ENCODE measurements around the gene TNRC6B.

TNRC6B gene

DNA sequence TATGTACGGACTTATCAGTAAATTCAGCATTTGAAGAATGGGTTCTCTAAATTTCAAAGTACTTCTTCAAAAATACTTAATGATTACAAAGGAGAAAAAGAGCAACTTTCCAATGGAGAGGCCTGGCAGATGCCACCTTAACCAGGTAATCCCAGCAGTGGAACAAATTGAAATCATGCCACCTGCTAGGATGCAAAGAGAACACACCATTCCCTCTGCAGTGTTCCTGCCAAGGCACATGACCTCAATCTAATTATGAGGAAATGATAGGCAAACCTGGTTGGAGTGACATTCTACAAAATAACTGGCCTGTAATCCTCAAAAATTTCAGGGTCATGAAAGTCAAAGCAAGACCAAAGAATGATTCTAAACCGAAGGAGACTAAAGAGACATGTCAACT is 21.5 kb downstream of the TNRC6B start:
- TF ChIP-seq GATA2 (IDR thresholded peaks at IDR 0.05; ENCODE audit: low read depth, low read length) (no peak), GATA3 (IDR thresholded peaks at IDR 0.05; ENCODE audit: low read depth, low read length) (no peak)

DNA sequence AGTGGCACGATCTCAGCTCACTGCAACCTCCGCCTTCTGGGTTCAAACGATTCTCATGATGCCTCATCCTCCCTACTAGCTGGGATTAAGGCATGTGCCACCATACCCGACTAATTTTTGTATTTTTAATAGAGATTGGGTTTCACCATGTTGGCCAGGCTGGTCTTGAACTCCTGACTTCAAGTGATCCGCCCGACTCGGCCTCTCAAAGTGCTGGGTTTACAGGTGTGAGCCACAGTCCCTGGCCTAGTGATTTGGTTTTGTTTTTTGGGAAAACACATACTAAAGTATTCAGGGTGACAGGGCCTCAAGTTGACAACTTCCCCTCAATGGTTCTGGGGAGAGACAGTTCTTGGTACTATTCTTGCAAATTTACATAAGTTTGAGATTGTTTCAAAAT is 22.1 kb downstream of the TNRC6B start:
- TF ChIP-seq GATA2 (IDR thresholded peaks at IDR 0.05; ENCODE audit: low read depth, low read length) (no peak), GATA3 (IDR thresholded peaks at IDR 0.05; ENCODE audit: low read depth, low read length) (no peak)

DNA sequence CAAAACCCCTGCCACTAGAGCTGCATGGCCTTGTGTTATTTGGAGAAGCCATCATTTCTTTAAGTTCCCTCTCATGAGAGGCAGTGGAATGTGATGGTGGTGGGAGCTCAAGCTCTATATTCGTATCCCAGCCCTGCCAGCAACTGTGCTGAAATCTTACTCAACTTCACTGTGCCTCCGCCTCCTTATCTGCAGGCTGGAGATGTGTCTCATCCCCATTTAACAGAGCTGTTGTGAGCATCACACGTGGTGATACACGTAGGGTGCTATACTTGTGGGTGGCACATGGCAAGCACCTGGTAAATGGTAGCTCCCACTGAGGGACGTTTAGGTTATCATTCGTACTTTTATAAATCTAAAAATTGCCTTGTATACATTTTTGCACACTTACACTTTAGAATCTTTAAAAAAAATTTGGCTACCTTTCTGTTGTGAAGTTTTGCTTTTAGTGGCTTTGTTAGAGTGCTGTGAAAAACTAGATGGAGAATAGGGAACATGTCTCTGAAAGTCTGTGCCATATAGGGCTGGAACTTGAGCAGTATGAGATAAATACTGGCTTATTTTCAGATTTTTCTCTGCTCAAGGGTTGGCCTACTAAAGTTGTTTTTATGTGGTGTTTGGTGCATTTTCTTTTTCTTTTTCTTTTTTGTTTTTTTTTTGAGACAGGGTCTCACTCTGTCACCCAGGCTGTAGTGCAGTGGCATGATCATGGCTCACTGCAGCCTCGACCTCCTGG is 23.2 kb downstream of the TNRC6B start:
- TF ChIP-seq GATA2 (IDR thresholded peaks at IDR 0.05; ENCODE audit: low read depth, low read length) (no peak), GATA3 (IDR thresholded peaks at IDR 0.05; ENCODE audit: low read depth, low read length) (no peak)

DNA sequence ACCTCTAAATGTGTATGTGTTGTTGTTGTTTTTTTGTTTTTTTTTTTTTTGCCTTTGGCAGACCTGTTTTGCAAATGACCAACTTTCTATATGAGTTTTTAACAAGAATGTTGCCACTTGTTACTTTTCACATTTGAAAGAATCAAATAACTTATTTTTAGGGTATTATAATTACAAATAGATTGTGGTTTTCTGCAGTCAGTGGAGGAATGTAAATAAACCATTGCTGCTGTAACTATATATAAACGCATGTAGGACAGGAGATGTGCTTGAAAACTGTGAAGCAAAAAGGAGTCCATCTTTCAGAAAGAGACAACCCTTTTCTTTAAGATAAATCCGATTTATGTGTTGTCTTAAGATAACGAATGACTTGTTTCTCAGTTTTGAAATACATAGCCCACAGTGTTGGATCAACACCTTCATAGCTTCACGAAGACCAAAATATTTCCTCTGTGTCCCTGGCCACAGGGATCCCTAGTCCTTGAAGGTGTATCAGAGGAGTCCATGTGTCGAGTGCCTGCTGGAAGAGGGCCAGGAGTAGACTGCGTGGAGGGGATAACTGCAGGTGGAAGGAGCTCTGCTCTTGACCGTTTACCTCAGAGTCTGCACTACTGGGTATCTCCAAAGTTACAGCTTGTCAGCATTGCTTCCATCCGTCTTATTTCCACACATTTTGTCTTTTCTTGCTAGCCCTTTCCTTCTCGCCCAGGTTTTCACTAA is 24.7 kb downstream of the TNRC6B start:
- no peak for TF ChIP-seq GATA2 (IDR thresholded peaks at IDR 0.05; ENCODE audit: low read depth, low read length)
- TF ChIP-seq GATA3 (IDR thresholded peaks at IDR 0.05; ENCODE audit: low read depth, low read length) = no peak

DNA sequence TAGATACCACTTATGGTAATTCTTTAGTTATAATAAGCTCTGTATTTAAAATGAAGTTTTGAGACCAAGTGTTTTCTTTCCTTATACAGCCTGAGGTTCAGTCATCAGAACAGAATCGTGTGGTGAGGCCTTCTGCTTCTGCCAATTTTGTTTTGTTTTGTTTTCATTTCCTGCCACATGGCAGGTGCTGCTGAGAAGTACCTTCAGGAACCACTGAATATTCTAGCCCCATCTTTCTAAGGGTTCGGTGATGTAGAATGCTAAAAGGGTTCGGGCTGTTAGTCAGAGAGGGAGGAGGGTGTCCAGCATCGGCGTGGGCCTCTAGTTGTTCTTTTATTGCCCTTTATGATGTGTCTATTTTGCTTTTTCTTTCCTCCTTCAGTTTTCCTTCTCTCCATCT is 25.8 kb downstream of the TNRC6B start:
- TF ChIP-seq GATA3 (IDR thresholded peaks at IDR 0.05; ENCODE audit: low read depth, low read length) (no peak), GATA2 (IDR thresholded peaks at IDR 0.05; ENCODE audit: low read depth, low read length) (no peak)

DNA sequence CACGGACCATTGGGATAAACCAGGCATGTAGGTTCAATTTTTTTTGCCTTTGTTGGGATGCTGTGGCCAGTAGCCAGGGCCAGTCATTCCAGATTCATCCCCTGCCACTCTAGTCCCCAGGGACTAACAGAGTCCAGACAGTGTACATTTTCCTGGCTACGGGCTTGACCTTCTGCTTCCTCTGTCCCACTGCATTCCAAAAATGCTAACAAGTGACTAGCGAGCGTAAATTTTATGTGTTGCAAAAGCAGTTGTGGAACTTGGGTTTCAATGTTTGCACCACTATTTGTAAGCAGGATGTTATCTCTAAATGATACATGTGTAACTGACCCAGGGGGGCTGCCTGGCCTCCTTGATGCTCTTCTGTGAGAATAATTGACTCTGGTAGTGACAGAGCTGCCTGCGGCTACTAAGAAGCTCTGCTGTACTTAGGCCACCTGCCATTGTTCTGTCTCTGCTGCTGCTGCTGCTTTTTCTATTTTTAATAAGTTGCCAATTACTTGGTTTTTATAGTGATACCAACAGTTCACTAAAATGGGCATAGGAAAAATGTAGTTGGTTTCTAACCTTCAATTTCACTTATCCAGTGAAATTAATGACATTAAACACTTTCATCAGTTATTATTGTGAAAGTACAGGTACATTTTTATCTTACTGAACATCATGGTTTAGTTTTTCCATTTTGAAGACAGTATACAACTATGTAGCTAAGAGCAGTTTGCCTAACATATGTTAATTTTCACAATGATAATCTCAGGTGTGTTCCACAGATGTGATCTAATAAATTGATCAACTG is 26.8 kb downstream of the TNRC6B start:
- peak; percentile 45 for TF ChIP-seq GATA2 (IDR thresholded peaks at IDR 0.05; ENCODE audit: low read depth, low read length)
- TF ChIP-seq GATA3 (IDR thresholded peaks at IDR 0.05; ENCODE audit: low read depth, low read length) = no peak

DNA sequence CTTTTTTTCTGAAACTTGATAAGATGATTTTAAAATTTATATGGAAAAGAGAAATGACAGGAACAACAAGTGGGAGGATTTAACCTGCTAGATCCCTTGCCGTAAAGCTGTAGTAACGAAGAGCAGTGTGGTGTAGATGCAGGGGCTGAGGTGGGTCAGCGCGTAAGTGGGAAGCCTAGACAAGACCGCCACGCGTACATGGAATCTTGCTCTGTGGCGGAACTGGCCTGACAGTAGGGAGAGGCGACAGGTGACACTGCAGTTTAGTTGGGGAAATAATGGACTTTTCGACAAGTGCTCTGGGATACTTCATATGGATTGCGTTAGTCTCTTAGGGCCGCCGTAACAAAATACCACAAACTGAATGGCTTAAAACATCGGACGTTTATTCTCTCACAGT is 28.8 kb downstream of the TNRC6B start:
- no peak for TF ChIP-seq GATA2 (IDR thresholded peaks at IDR 0.05; ENCODE audit: low read depth, low read length)
- no peak for TF ChIP-seq GATA3 (IDR thresholded peaks at IDR 0.05; ENCODE audit: low read depth, low read length)

DNA sequence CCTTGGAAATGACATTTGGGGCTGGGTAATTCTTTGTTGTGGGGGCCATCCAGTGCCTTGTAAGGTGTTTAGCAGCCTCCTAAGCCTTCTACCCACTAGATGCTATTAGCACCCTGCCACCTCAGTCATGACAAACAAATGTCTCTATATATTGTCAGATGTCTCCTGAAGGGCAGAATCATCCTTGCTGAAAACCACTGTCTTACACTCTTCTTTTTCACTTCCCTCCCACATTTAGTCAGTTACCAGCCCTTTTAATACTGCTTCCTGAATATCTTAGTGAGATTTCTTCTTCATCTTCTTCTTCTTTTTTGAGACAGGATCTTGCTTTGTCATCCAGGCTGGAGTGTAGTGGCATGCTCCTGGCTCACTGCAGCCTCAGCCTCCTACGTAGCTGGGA is 33.1 kb downstream of the TNRC6B start:
- TF ChIP-seq GATA3 (IDR thresholded peaks at IDR 0.05; ENCODE audit: low read depth, low read length) (no peak), GATA2 (IDR thresholded peaks at IDR 0.05; ENCODE audit: low read depth, low read length) (no peak)

DNA sequence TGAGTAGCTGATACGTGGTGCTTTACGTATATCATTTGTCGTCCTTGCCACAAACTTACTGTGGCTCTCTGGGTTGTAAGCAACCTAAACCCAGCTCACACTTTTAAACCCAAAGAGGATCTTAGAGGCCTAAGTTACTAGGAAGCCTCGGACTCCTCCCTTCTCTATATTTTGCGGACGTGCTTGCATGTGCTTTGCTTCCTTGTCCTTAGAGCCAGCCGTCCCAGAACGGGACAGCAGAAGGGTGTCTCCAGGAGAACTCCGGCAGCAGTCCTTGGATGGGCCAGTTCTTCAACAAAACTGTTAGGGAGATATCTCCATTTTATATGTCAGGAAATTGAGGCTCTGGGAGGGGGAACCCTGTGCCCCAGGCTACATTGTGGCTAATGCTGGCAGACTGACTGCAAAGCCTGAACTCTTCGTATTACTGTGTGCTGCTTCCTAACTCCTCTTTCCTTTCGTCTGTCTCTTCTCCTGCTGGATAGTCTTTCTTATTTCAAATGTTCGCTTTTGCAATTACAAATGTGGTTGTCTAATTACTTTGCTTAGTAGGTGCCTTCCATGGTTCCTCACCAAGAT is 33.8 kb downstream of the TNRC6B start:
- TF ChIP-seq GATA2 (IDR thresholded peaks at IDR 0.05; ENCODE audit: low read depth, low read length) = no peak
- no peak for TF ChIP-seq GATA3 (IDR thresholded peaks at IDR 0.05; ENCODE audit: low read depth, low read length)

DNA sequence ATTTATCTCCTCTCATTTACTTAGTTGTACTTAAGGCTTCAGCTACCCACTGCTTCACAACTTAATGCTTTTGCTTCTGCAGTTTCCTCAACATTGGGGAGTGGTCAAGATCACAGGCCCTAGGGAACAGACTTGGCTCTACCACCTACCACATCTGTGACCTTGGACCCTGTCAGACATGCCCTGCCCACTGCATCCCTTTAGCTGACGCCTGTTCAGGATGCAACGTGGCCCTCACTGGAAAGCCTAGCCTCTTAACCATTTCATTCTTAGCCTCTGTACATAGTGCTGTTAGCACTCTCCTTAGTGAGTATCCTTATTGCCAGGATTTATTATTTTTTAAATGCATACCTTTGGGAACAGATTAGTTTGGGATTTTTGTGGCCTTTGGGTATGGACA is 34.4 kb downstream of the TNRC6B start:
- TF ChIP-seq GATA2 (IDR thresholded peaks at IDR 0.05; ENCODE audit: low read depth, low read length) = no peak
- no peak for TF ChIP-seq GATA3 (IDR thresholded peaks at IDR 0.05; ENCODE audit: low read depth, low read length)

DNA sequence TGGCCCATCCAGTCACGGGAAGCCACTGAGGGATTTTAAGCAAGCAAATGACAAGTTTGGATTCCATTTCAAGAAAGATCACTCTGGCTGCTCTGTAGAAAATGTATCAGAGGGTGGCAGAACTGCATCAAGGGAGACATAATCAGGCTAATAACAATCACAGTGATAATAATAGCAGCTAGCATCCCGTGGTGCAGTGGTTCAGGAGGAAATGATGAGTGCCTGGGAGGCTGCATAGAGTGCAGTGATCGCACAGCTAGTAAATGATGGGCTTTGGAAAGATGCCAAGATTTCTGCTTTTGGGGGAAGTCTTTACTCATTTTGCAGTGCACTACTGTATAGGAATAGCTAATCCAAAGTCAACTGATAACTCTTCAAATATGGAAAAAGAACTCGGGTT is 35.8 kb downstream of the TNRC6B start:
- TF ChIP-seq GATA3 (IDR thresholded peaks at IDR 0.05; ENCODE audit: low read depth, low read length) (no peak), GATA2 (IDR thresholded peaks at IDR 0.05; ENCODE audit: low read depth, low read length) (no peak)

DNA sequence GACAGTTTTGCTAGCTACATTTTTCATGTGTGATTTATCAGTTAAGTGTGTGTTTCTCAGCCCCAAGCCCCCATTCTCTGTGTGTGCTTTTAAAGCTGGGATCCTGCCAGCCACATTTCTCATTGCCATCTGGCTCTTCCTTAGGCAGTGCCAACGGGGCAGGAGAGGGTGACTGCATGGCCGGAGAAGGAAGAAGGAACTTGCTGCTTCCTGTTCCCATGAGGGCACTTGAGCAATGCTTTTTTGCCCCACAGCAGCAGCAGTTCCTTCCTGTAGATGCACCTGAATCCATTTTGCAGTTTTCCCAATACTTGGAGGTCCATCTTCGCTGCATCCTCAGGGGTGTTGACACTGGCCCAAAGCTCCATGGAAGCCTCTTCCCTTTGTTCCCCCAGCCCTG is 37.5 kb downstream of the TNRC6B start:
- no peak for TF ChIP-seq GATA2 (IDR thresholded peaks at IDR 0.05; ENCODE audit: low read depth, low read length)
- no peak for TF ChIP-seq GATA3 (IDR thresholded peaks at IDR 0.05; ENCODE audit: low read depth, low read length)

DNA sequence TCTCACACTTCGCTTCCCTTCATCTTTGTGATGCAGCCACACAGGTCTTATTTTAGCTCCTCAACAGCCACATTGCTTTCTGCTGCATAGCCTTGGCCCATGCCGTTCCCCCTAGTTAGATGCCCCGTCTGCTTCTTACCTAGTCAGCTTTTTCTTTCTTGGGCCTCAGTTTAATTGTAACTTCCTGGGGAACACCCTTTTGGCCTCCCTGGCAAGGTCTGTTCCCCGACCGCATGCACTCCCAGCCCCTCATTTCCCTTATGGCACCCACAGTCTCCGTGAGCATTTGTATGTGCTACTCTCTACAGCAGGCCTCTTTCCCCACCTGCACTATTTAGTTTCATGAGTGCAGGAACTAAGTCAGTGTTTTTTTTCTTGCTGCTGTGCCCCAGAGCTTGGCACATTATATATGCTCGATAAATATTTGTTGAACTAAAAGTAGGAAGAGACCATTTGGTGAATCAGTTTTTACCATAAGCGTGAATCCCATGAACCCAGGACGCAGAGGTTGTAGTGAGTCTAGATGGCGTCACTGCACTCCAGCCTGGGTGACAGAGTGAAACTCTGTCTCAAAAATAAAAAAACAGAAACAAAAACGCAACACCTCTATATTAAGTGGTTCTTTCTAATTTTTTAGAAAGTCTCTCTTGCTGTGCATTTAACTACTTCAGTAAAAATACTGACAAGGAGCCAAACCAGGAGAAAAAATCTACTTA is 38.5 kb downstream of the TNRC6B start:
- no peak for TF ChIP-seq GATA2 (IDR thresholded peaks at IDR 0.05; ENCODE audit: low read depth, low read length)
- TF ChIP-seq GATA3 (IDR thresholded peaks at IDR 0.05; ENCODE audit: low read depth, low read length) = no peak

DNA sequence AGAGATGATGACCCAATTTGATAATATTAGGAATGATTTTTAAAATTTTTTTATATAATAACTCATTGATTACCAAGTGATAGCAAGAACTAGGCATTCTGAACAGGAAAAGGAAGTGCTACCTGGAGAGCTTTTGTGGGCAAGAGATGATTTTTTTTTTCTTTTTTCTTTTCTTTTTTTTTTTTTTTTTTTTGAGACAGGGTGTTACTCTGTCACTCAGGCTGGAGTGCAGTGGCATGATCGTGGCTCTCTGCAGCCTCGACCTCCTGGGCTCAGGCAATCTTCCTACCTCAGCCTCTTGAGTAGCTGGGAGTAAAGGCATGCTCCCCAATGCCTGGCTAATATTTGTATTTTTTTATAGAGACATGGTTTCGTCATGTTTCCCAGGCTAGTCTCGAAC is 40.4 kb downstream of the TNRC6B start:
- no peak for TF ChIP-seq GATA3 (IDR thresholded peaks at IDR 0.05; ENCODE audit: low read depth, low read length)
- TF ChIP-seq GATA2 (IDR thresholded peaks at IDR 0.05; ENCODE audit: low read depth, low read length) = no peak
